Activated B cell treated with CpG ODN at 0.5 μM for 24 hours (primary cell): Measurements from ENCODE around the gene PRDX4. TPM values are rescaled to one million over a fixed set of nuclear protein-coding genes. Genes with fewer than 3 reads are reported as not detected.

Experiments used
- ATAC-seq: fragments of 200-7000 bp; cut with Tn5 transposase; one replicate; pipeline ENCODE4 v1.10.0; 2021; ENCODE audit warnings: low read depth, mild to moderate bottlenecking, moderate library complexity
- CTCF ChIA-PET: fragments of 350-600 bp; sonication (Branson Sonifier 250); formaldehyde crosslinking; loops from one replicate; lab custom pipeline; 2021; ENCODE audit warnings: antibody characterized with exemption; lab: Charles Lee
- POLR2A ChIA-PET: fragments of 350-600 bp; sonication (Branson Sonifier 250); formaldehyde crosslinking; loops from one replicate; lab custom pipeline; 2021; ENCODE audit warnings: antibody characterized with exemption; lab: Charles Lee
- DNase-seq: peaks from one replicate; pipeline ENCODE4 v3.0.0; 2022
- H3K27ac Mint-ChIP-seq: one replicate; pipeline ENCODE4 v1.8.0; 2020; ENCODE audit warnings: mixed read lengths
- H3K27me3 Mint-ChIP-seq: one replicate; pipeline ENCODE4 v1.8.0; 2021; ENCODE audit warnings: mixed read lengths
- H3K36me3 Mint-ChIP-seq: one replicate; pipeline ENCODE4 v1.8.0; 2021; ENCODE audit warnings: low read depth, mixed read lengths
- H3K4me1 Mint-ChIP-seq: one replicate; pipeline ENCODE4 v1.8.0; 2021; ENCODE audit warnings: mixed read lengths
- H3K4me3 Mint-ChIP-seq: one replicate; pipeline ENCODE4 v1.8.0; 2020; ENCODE audit warnings: mild to moderate bottlenecking, mixed read lengths
- H3K9me3 Mint-ChIP-seq: one replicate; pipeline ENCODE4 v1.8.0; 2020; ENCODE audit warnings: mixed read lengths
- intact Hi-C: fragments of 100-400 bp; cut with micrococcal nuclease; formaldehyde crosslinking; loops from one replicate; pipeline ENCODE4 v1.15.1; 2024
- total RNA-seq: library from RNA; stranded (reverse); gene quantifications from 2 replicates; pipeline ENCODE4 v1.2.3, GENCODE V29; 2022
- TF ChIP-seq, protein P1 (sequence below): fragments of 200-600 bp; IDR thresholded peaks from one replicate; pipeline ENCODE4 v1.8.0; 2022; ENCODE audit warnings: antibody characterized with exemption, mild to moderate bottlenecking

The PRDX4 gene
- total RNA-seq, 1 donor from 2014 or later: 29.2 TPM

GRCh38 chrX:23694606-23695005 lies 27.3 kb downstream of the PRDX4 start:
- DNase-seq (no peak), ATAC-seq (peak; percentile 78)
- no peaks in the 10 kb centered on the region for H3K27me3 Mint-ChIP-seq
- CTCF ChIA-PET: interaction anchor here (0.8 to 6.8 kb wide), 3 partner anchors 203 to 213 kb away, joined by 3 to 79 read pairs (median 3); partner anchors contain the start of genes APOO and CXorf58
- H3K9me3 Mint-ChIP-seq: no peaks in the 10 kb centered on the region
- intact Hi-C loops: loop anchor here (1.0 to 10.0 kb wide), 7 partner anchors 48 to 550 kb away; partner anchors contain the start of genes ACOT9, EIF2S3 and SAT1
- H3K4me3 Mint-ChIP-seq: no peak overlapping the region
- H3K4me1 Mint-ChIP-seq: no peaks in the 10 kb centered on the region
- TF ChIP-seq, protein P1, sequence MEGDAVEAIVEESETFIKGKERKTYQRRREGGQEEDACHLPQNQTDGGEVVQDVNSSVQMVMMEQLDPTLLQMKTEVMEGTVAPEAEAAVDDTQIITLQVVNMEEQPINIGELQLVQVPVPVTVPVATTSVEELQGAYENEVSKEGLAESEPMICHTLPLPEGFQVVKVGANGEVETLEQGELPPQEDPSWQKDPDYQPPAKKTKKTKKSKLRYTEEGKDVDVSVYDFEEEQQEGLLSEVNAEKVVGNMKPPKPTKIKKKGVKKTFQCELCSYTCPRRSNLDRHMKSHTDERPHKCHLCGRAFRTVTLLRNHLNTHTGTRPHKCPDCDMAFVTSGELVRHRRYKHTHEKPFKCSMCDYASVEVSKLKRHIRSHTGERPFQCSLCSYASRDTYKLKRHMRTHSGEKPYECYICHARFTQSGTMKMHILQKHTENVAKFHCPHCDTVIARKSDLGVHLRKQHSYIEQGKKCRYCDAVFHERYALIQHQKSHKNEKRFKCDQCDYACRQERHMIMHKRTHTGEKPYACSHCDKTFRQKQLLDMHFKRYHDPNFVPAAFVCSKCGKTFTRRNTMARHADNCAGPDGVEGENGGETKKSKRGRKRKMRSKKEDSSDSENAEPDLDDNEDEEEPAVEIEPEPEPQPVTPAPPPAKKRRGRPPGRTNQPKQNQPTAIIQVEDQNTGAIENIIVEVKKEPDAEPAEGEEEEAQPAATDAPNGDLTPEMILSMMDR: no peak
- POLR2A ChIA-PET: interaction anchor here (0.9 to 1.0 kb wide), 2 partner anchors 27 to 207 kb away, joined by 3 read pairs; partner anchors contain the start of gene PRDX4
- no peak overlapping the region for H3K27ac Mint-ChIP-seq
- H3K36me3 Mint-ChIP-seq: no peaks in the 10 kb centered on the region

- intact Hi-C loops: loop anchor here (1.0 to 10.0 kb wide), 5 partner anchors 43 to 545 kb away; partner anchors contain the start of genes ACOT9, EIF2S3 and SAT1
- Mint-ChIP-seq H3K27me3 (no peaks in the 10 kb centered on the region), H3K4me3 (peak overlapping the region; percentile 81), H3K4me1 (peaks cover 3% of the 10 kb centered on the region), H3K27ac (peak overlapping the region; percentile 56), H3K36me3 (peaks cover 14% of the 10 kb centered on the region), H3K9me3 (no peaks in the 10 kb centered on the region)
- ChIA-PET POLR2A (interaction anchor here (0.9 to 2.0 kb wide), 4 partner anchors 44 to 354 kb away, joined by 3 to 12 read pairs (median 5); partner anchors contain the start of genes ACOT9 and SAT1), CTCF (interaction anchor here (1.4 kb wide), 2 partner anchors 83 to 202 kb away, joined by 3 to 10 read pairs; no protein-coding TSS in a partner anchor)
- DNase-seq (peak; percentile 14), ATAC-seq (peak; percentile 88)
- TF ChIP-seq, protein P1: no peak
These were observed 32.4 kb downstream of the PRDX4 start for GRCh38 chrX:23699636-23700194.

GRCh38 chrX:23704673-23705206 lies 37.4 kb downstream of the PRDX4 start:
- H3K36me3 Mint-ChIP-seq: peaks cover 32% of the 10 kb centered on the region
- CTCF ChIA-PET: interaction anchor here (1.5 kb wide), 1 partner anchor 197 kb away, joined by 4 read pairs; no protein-coding TSS in a partner anchor
- TF ChIP-seq, protein P1: no peak
- POLR2A ChIA-PET: no interaction called here
- H3K4me3 Mint-ChIP-seq: no peak overlapping the region
- H3K9me3 Mint-ChIP-seq: no peaks in the 10 kb centered on the region
- no peak for ATAC-seq
- intact Hi-C loops: no loop called here
- H3K27ac Mint-ChIP-seq: no peak overlapping the region
- DNase-seq: no peak
- H3K4me1 Mint-ChIP-seq: peaks cover 3% of the 10 kb centered on the region
- H3K27me3 Mint-ChIP-seq: no peaks in the 10 kb centered on the region

- intact Hi-C loops: no loop called here
- TF ChIP-seq, protein P1: no peak
- Mint-ChIP-seq H3K9me3 (no peaks in the 10 kb centered on the region), H3K4me1 (no peaks in the 10 kb centered on the region), H3K27ac (no peak overlapping the region), H3K27me3 (no peaks in the 10 kb centered on the region), H3K36me3 (peaks cover 31% of the 10 kb centered on the region), H3K4me3 (no peak overlapping the region)
- DNase-seq (no peak), ATAC-seq (no peak)
- POLR2A ChIA-PET: no interaction called here
- CTCF ChIA-PET: interaction anchor here (1.5 kb wide), 1 partner anchor 197 kb away, joined by 4 read pairs; no protein-coding TSS in a partner anchor
These were observed 37.9 kb downstream of the PRDX4 start for GRCh38 chrX:23705235-23705634.

DNA sequence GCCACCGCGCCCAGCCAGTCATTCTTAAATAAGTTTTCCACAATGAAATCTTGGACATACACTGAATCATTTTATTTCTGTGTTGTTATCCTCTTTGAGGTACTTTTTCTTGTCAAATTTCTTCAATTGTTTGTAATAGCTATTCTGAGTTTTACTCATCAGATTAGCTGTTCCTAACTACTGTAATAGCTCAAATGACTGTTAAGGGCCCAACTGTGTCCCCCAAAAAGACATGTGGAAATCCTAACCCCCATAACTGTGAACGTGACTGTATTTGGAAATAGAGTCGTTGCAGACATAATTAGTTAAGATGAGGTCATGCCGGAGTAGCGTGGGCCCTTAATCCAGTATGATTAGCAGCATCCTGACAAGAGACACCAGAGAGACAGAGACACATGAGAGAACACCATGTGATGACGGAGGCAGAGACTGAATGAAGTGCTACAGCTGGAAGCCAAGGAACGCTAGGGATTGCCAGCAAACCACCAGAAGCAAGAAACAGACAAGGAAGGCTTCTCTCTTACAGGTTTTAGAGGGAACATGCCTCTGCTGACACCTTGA lies 52.9 kb downstream of the PRDX4 start:
- TF ChIP-seq, protein P1: no peak
- no peak overlapping the region for H3K27ac Mint-ChIP-seq
- no peak overlapping the region for H3K4me3 Mint-ChIP-seq
- no peak for ATAC-seq
- no peaks in the 10 kb centered on the region for H3K27me3 Mint-ChIP-seq
- H3K36me3 Mint-ChIP-seq: peaks cover 51% of the 10 kb centered on the region
- ChIA-PET POLR2A (no interaction called here), CTCF (no interaction called here)
- H3K9me3 Mint-ChIP-seq: no peaks in the 10 kb centered on the region
- no peak for DNase-seq
- intact Hi-C loops: no loop called here
- no peaks in the 10 kb centered on the region for H3K4me1 Mint-ChIP-seq
